B cell (primary cell): ENCODE measurements around the gene C3orf70. TPM values are rescaled to one million over a fixed set of nuclear protein-coding genes. Genes with fewer than 3 reads are reported as not detected.
A peak's percentile ranks its signal among the peaks of the same experiment; 100 is the strongest.

Experiments
- ATAC-seq: fragments of 200-7000 bp; cut with Tn5 transposase; one replicate; pipeline ENCODE4 v1.10.0; 2021; ENCODE audit warnings: low read depth, mild to moderate bottlenecking, moderate number of reproducible peaks, moderate library complexity
- CTCF ChIA-PET: fragments of 350-600 bp; sonication (Branson Sonifier 250); formaldehyde crosslinking; loops from one replicate; lab custom pipeline; 2021; ENCODE audit warnings: antibody characterized with exemption, inconsistent platforms; lab: Charles Lee
- POLR2A ChIA-PET: fragments of 350-600 bp; sonication (Branson Sonifier 250); formaldehyde crosslinking; loops from one replicate; lab custom pipeline; 2021; ENCODE audit warnings: antibody characterized with exemption; lab: Charles Lee
- DNase-seq: peaks from one replicate; pipeline ENCODE4 v3.0.0; 2013
- H2AFZ ChIP-seq: 2 replicates; pipeline ENCODE4 v1.6.1; 2012; ENCODE audit warnings: mild to moderate bottlenecking, low read depth, low read length; ENCODE audit not compliant: insufficient read depth, poor library complexity, severe bottlenecking
- H3K27ac ChIP-seq, 2 donors: 1 replicate in 1 of 2; 2 replicates in 1 of 2; pipeline ENCODE4 v1.5.1; 2012 to 2013; ENCODE audit warnings: low read length in 2 of 2, mild to moderate bottlenecking in 2 of 2, moderate library complexity in 1 of 2
- H3K27me3 ChIP-seq, 4 experiments: fragments of 200-600 bp in 1 of 4; sonication (generic) in 1 of 4; replicated peaks in 1 of 4; 1 replicate in 2 of 4; 2 replicates in 2 of 4; pipeline versions ENCODE4 v1.6.1 to v1.7.0; 2013 to 2016; ENCODE audit warnings: low read length in 3 of 4, mild to moderate bottlenecking in 2 of 4, mixed read lengths in 1 of 4, moderate library complexity in 1 of 4; ENCODE audit not compliant: insufficient read depth in 4 of 4, control insufficient read depth in 3 of 4; ENCODE audit errors: control extremely low read depth in 1 of 4
- H3K36me3 ChIP-seq, 2 experiments: replicated peaks in 1 of 2; 1 replicate in 1 of 2; 2 replicates in 1 of 2; pipeline versions ENCODE4 v1.6.1 to v1.7.1; 2013; ENCODE audit warnings: low read length in 1 of 2; ENCODE audit not compliant: insufficient read depth in 2 of 2, control insufficient read depth in 1 of 2; ENCODE audit errors: control extremely low read depth in 1 of 2, extremely low read depth in 1 of 2
- H3K4me1 ChIP-seq, 2 donors: fragments of 200-600 bp in 1 of 2; sonication (generic) in 1 of 2; 1 replicate in 1 of 2; 2 replicates in 1 of 2; pipeline versions ENCODE4 v1.5.1 to v1.6.1; 2013 to 2017; ENCODE audit warnings: low read length in 2 of 2; ENCODE audit not compliant: control insufficient read depth in 2 of 2, insufficient read depth in 2 of 2
- H3K4me2 ChIP-seq: replicated peaks from 2 replicates; pipeline ENCODE3; 2012; ENCODE audit warnings: mild to moderate bottlenecking, low read depth, low read length; ENCODE audit not compliant: poor library complexity, severe bottlenecking
- H3K4me3 ChIP-seq, 5 experiments: fragments of 200-600 bp in 1 of 5; sonication (generic) in 1 of 5; 1 replicate in 3 of 5; 2 replicates in 2 of 5; pipeline versions ENCODE4 v1.5.1 to v1.7.0; 2011 to 2016; ENCODE audit warnings: low read length in 4 of 5, mild to moderate bottlenecking in 4 of 5, low read depth in 2 of 5, control low read depth in 1 of 5, moderate library complexity in 1 of 5; ENCODE audit not compliant: insufficient read depth in 1 of 5; ENCODE audit errors: control extremely low read depth in 1 of 5, extremely low read depth in 1 of 5
- H3K79me2 ChIP-seq: fragments of 200-600 bp; sonication (generic); one replicate; pipeline ENCODE4 v1.6.0; 2016; ENCODE audit warnings: low read length; ENCODE audit not compliant: control insufficient read depth, insufficient read depth
- H3K9ac ChIP-seq: fragments of 200-600 bp; sonication (generic); 2 replicates; pipeline ENCODE4 v1.6.1; 2017; ENCODE audit warnings: mild to moderate bottlenecking, low read length, moderate library complexity
- H3K9me3 ChIP-seq, 3 donors: one replicate each; pipeline versions ENCODE4 v1.6.1 to v1.7.1; 2013; ENCODE audit warnings: low read length in 2 of 3; ENCODE audit not compliant: control insufficient read depth in 2 of 3, insufficient read depth in 1 of 3; ENCODE audit errors: control extremely low read depth in 1 of 3
- H4K20me1 ChIP-seq: 2 replicates; pipeline ENCODE4 v1.6.0; 2012; ENCODE audit warnings: mild to moderate bottlenecking, low read length; ENCODE audit not compliant: insufficient read depth, control insufficient read depth, poor library complexity, severe bottlenecking
- H3K27ac Mint-ChIP-seq: one replicate; pipeline ENCODE4 v1.8.0; 2021; ENCODE audit warnings: mixed read lengths
- H3K27me3 Mint-ChIP-seq: one replicate; pipeline ENCODE4 v1.8.0; 2021; ENCODE audit warnings: mixed read lengths
- H3K4me1 Mint-ChIP-seq: one replicate; pipeline ENCODE4 v1.8.0; 2021; ENCODE audit warnings: mixed read lengths
- H3K4me3 Mint-ChIP-seq: one replicate; pipeline ENCODE4 v1.8.0; 2021; ENCODE audit warnings: mixed read lengths
- H3K9me3 Mint-ChIP-seq: one replicate; pipeline ENCODE4 v1.8.0; 2022; ENCODE audit warnings: mixed read lengths; ENCODE audit not compliant: insufficient read depth
- EZH2 ChIP-seq: IDR thresholded peaks from 2 replicates; pipeline ENCODE4 v1.6.1; 2012; ENCODE audit warnings: borderline replicate concordance, low read depth, mild to moderate bottlenecking, moderate library complexity, low read length; ENCODE audit not compliant: insufficient read depth, poor library complexity, severe bottlenecking
- WGBS: methylation state at CpG from one replicate; pipeline ENCODE4 v1.1.5; 2013; ENCODE audit warnings: missing lambda C conversion rate; ENCODE audit not compliant: insufficient coverage; 5-methylcytosine and 5-hydroxymethylcytosine counted together
- intact Hi-C: fragments of 100-400 bp; cut with micrococcal nuclease; formaldehyde crosslinking; loops from one replicate; pipeline ENCODE4 v1.10.0; 2022
- polyA plus RNA-seq: library from polyadenylated mRNA; depleted of rRNA; stranded (reverse); fragments of >200 nt; gene quantifications from 2 replicates; pipeline ENCODE4 v1.2.3, GENCODE V29; 2012
- total RNA-seq, 2 donors: library from RNA; stranded (reverse); fragments of 120-200 nt in 1 of 2; gene quantifications; 1 replicate in 1 of 2; 2 replicates in 1 of 2; pipeline versions ENCODE4 v1.2.3 to v1.2.4, GENCODE V29; 2013 to 2022
- TF ChIP-seq, protein P1 (sequence below): fragments of 200-600 bp; IDR thresholded peaks from one replicate; pipeline ENCODE4 v1.8.0; 2022; ENCODE audit warnings: antibody characterized with exemption, mild to moderate bottlenecking

The C3orf70 gene
- total and polyA plus RNA-seq, 2 donors (not counting 1 experiment from before 2014, with no cell fraction given): not detected

GRCh38 chr3:185151101-185151963 is 1.5 kb downstream of the C3orf70 start:
- H3K27me3 ChIP-seq: peaks cover 0 to 50% (median 46%) of the 10 kb centered on the region in 4 experiments
- H3K4me3 Mint-ChIP-seq: peak overlapping the region; percentile 26

More at GRCh38 chr3:185151101-185151963, 1.5 kb downstream of the C3orf70 start:
- Histone ChIP-seq H3K27ac (no peak overlapping the region), H3K36me3 (no peaks in the 10 kb centered on the region), H3K4me1 (peaks cover 8 to 16% of the 10 kb centered on the region in 2 donors), H4K20me1 (no peaks in the 10 kb centered on the region), H3K4me2 (no peak overlapping the region), H3K4me3 (no peak overlapping the region), H2AFZ (no peak overlapping the region), H3K9me3 (no peaks in the 10 kb centered on the region), H3K79me2 (no peaks in the 10 kb centered on the region), H3K9ac (no peak overlapping the region)
- ATAC-seq (no peak), DNase-seq (no peak)
- Mint-ChIP-seq H3K4me1 (peaks cover 5% of the 10 kb centered on the region), H3K9me3 (no peaks in the 10 kb centered on the region), H3K27me3 (peaks cover 21% of the 10 kb centered on the region), H3K27ac (no peak overlapping the region)
- TF ChIP-seq EZH2: no peak
- TF ChIP-seq, protein P1, sequence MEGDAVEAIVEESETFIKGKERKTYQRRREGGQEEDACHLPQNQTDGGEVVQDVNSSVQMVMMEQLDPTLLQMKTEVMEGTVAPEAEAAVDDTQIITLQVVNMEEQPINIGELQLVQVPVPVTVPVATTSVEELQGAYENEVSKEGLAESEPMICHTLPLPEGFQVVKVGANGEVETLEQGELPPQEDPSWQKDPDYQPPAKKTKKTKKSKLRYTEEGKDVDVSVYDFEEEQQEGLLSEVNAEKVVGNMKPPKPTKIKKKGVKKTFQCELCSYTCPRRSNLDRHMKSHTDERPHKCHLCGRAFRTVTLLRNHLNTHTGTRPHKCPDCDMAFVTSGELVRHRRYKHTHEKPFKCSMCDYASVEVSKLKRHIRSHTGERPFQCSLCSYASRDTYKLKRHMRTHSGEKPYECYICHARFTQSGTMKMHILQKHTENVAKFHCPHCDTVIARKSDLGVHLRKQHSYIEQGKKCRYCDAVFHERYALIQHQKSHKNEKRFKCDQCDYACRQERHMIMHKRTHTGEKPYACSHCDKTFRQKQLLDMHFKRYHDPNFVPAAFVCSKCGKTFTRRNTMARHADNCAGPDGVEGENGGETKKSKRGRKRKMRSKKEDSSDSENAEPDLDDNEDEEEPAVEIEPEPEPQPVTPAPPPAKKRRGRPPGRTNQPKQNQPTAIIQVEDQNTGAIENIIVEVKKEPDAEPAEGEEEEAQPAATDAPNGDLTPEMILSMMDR: no peak
- intact Hi-C loops: no loop called here
- WGBS: 98% methylated on average over 3 of the region's 8 CpGs
- CTCF ChIA-PET: interaction anchor here (0.9 to 1.2 kb wide), 3 partner anchors 23 to 224 kb away, joined by 3 to 4 read pairs (median 3); no protein-coding TSS in a partner anchor
- POLR2A ChIA-PET: no interaction called here
